HEK293 (cell line): ENCODE data around the gene LRCH1.

Experiments
- CTCF ChIP-seq: fragments of 450-650 bp; formaldehyde crosslinking; IDR thresholded peaks from 2 replicates; pipeline ENCODE4 v1.5.1; 2016; ENCODE audit warnings: missing biosample characterization, missing genetic modification characterization
- KLF1 ChIP-seq: fragments of 450-650 bp; formaldehyde crosslinking; IDR thresholded peaks from 2 replicates; pipeline ENCODE4 v1.5.1; 2016; ENCODE audit warnings: missing biosample characterization, missing genetic modification characterization
- PRDM2 ChIP-seq: fragments of 450-650 bp; formaldehyde crosslinking; IDR thresholded peaks from 2 replicates; pipeline ENCODE4 v1.5.1; 2016; ENCODE audit warnings: missing biosample characterization, missing genetic modification characterization, borderline replicate concordance
- SP2 ChIP-seq: fragments of 450-650 bp; formaldehyde crosslinking; IDR thresholded peaks from 2 replicates; pipeline ENCODE4 v1.5.1; 2016; ENCODE audit warnings: missing biosample characterization, missing genetic modification characterization
- YY1 ChIP-seq: fragments of 450-650 bp; formaldehyde crosslinking; IDR thresholded peaks from 2 replicates; pipeline ENCODE4 v1.5.1; 2018; ENCODE audit warnings: missing biosample characterization, missing genetic modification characterization
- ZBTB11 ChIP-seq: fragments of 450-650 bp; formaldehyde crosslinking; conservative IDR thresholded peaks from 2 replicates; pipeline ENCODE4 v1.5.1; 2016; ENCODE audit warnings: low read depth, missing biosample characterization, missing genetic modification characterization
- ZBTB48 ChIP-seq: fragments of 450-650 bp; formaldehyde crosslinking; IDR thresholded peaks from 2 replicates; pipeline ENCODE4 v1.5.1; 2016; ENCODE audit warnings: missing biosample characterization, missing genetic modification characterization
- ZNF398 ChIP-seq: fragments of 450-650 bp; formaldehyde crosslinking; IDR thresholded peaks from 2 replicates; pipeline ENCODE4 v1.5.1; 2017; ENCODE audit warnings: missing biosample characterization, missing genetic modification characterization
- ZNF645 ChIP-seq: fragments of 450-650 bp; formaldehyde crosslinking; IDR thresholded peaks from 2 replicates; pipeline ENCODE4; 2016; ENCODE audit warnings: missing biosample characterization, missing genetic modification characterization
- ZNF701 ChIP-seq: fragments of 450-650 bp; formaldehyde crosslinking; IDR thresholded peaks from 2 replicates; pipeline ENCODE4 v1.5.1; 2016; ENCODE audit warnings: missing biosample characterization, missing genetic modification characterization

GRCh38 chr13:46735425-46735824 lies 182.5 kb downstream of the LRCH1 start:
- TF ChIP-seq ZBTB48 (tag by site-specific recombination) (no peak), PRDM2 (no peak), ZNF398 (tag by site-specific recombination) (no peak), ZBTB11 (tag by site-specific recombination) (no peak), KLF1 (tag by site-specific recombination) (no peak), YY1 (tag by site-specific recombination) (no peak), ZNF701 (no peak), ZNF645 (tag by site-specific recombination) (no peak), SP2 (no peak), CTCF (no peak)
